Stimulated activated naive CD8-positive, alpha-beta T cell treated with anti-CD3 and anti-CD28 coated beads, Interleukin-15, amount 100 ng/mL, for 72 hours (primary cell): ENCODE results near the gene UBE2F.
"Not testable (repeated sequence)": the region's sequence is repeated elsewhere in the genome, so short reads cannot be mapped to it uniquely, and the experiment has no call there.

Experiments used
- ATAC-seq: fragments of 150-1000 bp; cut with Tn5 transposase; 2 replicates; pipeline ENCODE4 v1.10.0; 2021; ENCODE audit warnings: mild to moderate bottlenecking, moderate library complexity
- DNase-seq, 2 donors: peaks; one replicate each; pipeline ENCODE4 v3.0.0; 2021 to 2022
- H3K27ac Mint-ChIP-seq, 2 donors: one replicate each; pipeline ENCODE4 v1.8.0; 2022; ENCODE audit warnings: mild to moderate bottlenecking in 2 of 2, mixed read lengths in 2 of 2, moderate library complexity in 2 of 2
- H3K27me3 Mint-ChIP-seq: one replicate; pipeline ENCODE4 v1.8.0; 2022; ENCODE audit warnings: mixed read lengths
- H3K4me1 Mint-ChIP-seq: one replicate; pipeline ENCODE4 v1.8.0; 2022; ENCODE audit warnings: mild to moderate bottlenecking, mixed read lengths
- H3K4me3 Mint-ChIP-seq, 2 donors: one replicate each; pipeline ENCODE4 v1.8.0; 2022; ENCODE audit warnings: mild to moderate bottlenecking in 2 of 2, mixed read lengths in 2 of 2, moderate library complexity in 1 of 2
- H3K9me3 Mint-ChIP-seq, 2 donors: one replicate each; pipeline ENCODE4 v1.8.0; 2022; ENCODE audit warnings: mixed read lengths in 2 of 2

Gene UBE2F

GRCh38 chr2:237981621-237982020 lies 14.8 kb downstream of the UBE2F start:
- not testable (repeated sequence) for H3K27me3 Mint-ChIP-seq, H3K9me3 Mint-ChIP-seq, DNase-seq, H3K27ac Mint-ChIP-seq, ATAC-seq, H3K4me3 Mint-ChIP-seq
- peaks cover 85% of the 10 kb centered on the region for H3K4me1 Mint-ChIP-seq

- no peak for DNase-seq
- peaks cover 7 to 8% of the 10 kb centered on the region in 2 donors for H3K9me3 Mint-ChIP-seq
- no peak for ATAC-seq
- peak overlapping the region in 1 of 2 donors; percentile 27 for H3K4me3 Mint-ChIP-seq
- peaks cover 83% of the 10 kb centered on the region for H3K4me1 Mint-ChIP-seq
- no peaks in the 10 kb centered on the region for H3K27me3 Mint-ChIP-seq
- H3K27ac Mint-ChIP-seq = peak overlapping the region; percentile 36 to 70
Observed at GRCh38 chr2:237982039-237982725, 15.4 kb downstream of the UBE2F start.

GRCh38 chr2:237983922-237984321 lies 17.1 kb downstream of the UBE2F start:
- DNase-seq (no peak), ATAC-seq (no peak)
- Mint-ChIP-seq H3K4me1 (peaks cover 72% of the 10 kb centered on the region), H3K4me3 (peak overlapping the region in 1 of 2 donors; percentile 15), H3K9me3 (peaks cover 10 to 11% of the 10 kb centered on the region in 2 donors), H3K27ac (peak overlapping the region in 1 of 2 donors; percentile 15), H3K27me3 (no peaks in the 10 kb centered on the region)

- DNase-seq = no peak
- H3K9me3 Mint-ChIP-seq = peaks cover 10 to 11% of the 10 kb centered on the region in 2 donors
- H3K27me3 Mint-ChIP-seq = no peaks in the 10 kb centered on the region
- H3K27ac Mint-ChIP-seq = no peak overlapping the region
- peaks cover 44% of the 10 kb centered on the region for H3K4me1 Mint-ChIP-seq
- H3K4me3 Mint-ChIP-seq = no peak overlapping the region
- ATAC-seq = no peak
Observed at GRCh38 chr2:237987268-237987667, 20.5 kb downstream of the UBE2F start.

- Mint-ChIP-seq H3K27ac (no peak overlapping the region), H3K4me1 (peaks cover 42% of the 10 kb centered on the region), H3K4me3 (no peak overlapping the region), H3K9me3 (no peaks in the 10 kb centered on the region), H3K27me3 (no peaks in the 10 kb centered on the region)
- ATAC-seq (no peak), DNase-seq (no peak)
Observed at GRCh38 chr2:237993701-237994100, 26.9 kb downstream of the UBE2F start.

- H3K9me3 Mint-ChIP-seq = no peaks in the 10 kb centered on the region
- no peaks in the 10 kb centered on the region for H3K27me3 Mint-ChIP-seq
- no peak overlapping the region for H3K4me3 Mint-ChIP-seq
- DNase-seq = no peak
- ATAC-seq = no peak
- peaks cover 50% of the 10 kb centered on the region for H3K4me1 Mint-ChIP-seq
- H3K27ac Mint-ChIP-seq = no peak overlapping the region
Observed at GRCh38 chr2:237995036-237995435, 28.2 kb downstream of the UBE2F start.

- Mint-ChIP-seq H3K9me3 (no peaks in the 10 kb centered on the region), H3K4me3 (peak overlapping the region in 1 of 2 donors; percentile 2), H3K27me3 (no peaks in the 10 kb centered on the region), H3K27ac (peak overlapping the region in 1 of 2 donors; percentile 65), H3K4me1 (peaks cover 58% of the 10 kb centered on the region)
- ATAC-seq (no peak), DNase-seq (no peak)
Observed at GRCh38 chr2:237996021-237996593, 29.3 kb downstream of the UBE2F start.

- Mint-ChIP-seq H3K27me3 (no peaks in the 10 kb centered on the region), H3K4me3 (peak overlapping the region; percentile 62 to 66), H3K27ac (peak overlapping the region; percentile 94 to 96), H3K4me1 (peaks cover 65% of the 10 kb centered on the region), H3K9me3 (no peaks in the 10 kb centered on the region)
- DNase-seq (no peak), ATAC-seq (no peak)
Observed at GRCh38 chr2:237997521-237997920, 30.7 kb downstream of the UBE2F start.

GRCh38 chr2:237998530-237998929 lies 31.7 kb downstream of the UBE2F start:
- Mint-ChIP-seq H3K4me1 (peaks cover 75% of the 10 kb centered on the region), H3K9me3 (no peaks in the 10 kb centered on the region), H3K27me3 (no peaks in the 10 kb centered on the region), H3K4me3 (peak overlapping the region; percentile 69 to 78), H3K27ac (peak overlapping the region; percentile 95 to 98)
- peak; percentile 99 for ATAC-seq
- peak; percentile 40 to 67 for DNase-seq

- Mint-ChIP-seq H3K27ac (peak overlapping the region; percentile 93 to 94), H3K4me1 (peaks cover 84% of the 10 kb centered on the region), H3K4me3 (peak overlapping the region; percentile 49 to 74), H3K27me3 (no peaks in the 10 kb centered on the region), H3K9me3 (no peaks in the 10 kb centered on the region)
- ATAC-seq (peak; percentile 81), DNase-seq (peak; percentile 28 to 49)
Observed at GRCh38 chr2:238003234-238004031, 36.6 kb downstream of the UBE2F start.

- ATAC-seq (peak; percentile 88), DNase-seq (no peak)
- Mint-ChIP-seq H3K4me3 (peak overlapping the region; percentile 49 to 74), H3K9me3 (no peaks in the 10 kb centered on the region), H3K4me1 (peaks cover 84% of the 10 kb centered on the region), H3K27me3 (no peaks in the 10 kb centered on the region), H3K27ac (peak overlapping the region; percentile 93 to 94)
Observed at GRCh38 chr2:238004077-238004830, 37.4 kb downstream of the UBE2F start.

- no peak for DNase-seq
- peaks cover 82% of the 10 kb centered on the region for H3K4me1 Mint-ChIP-seq
- H3K9me3 Mint-ChIP-seq = no peaks in the 10 kb centered on the region
- no peaks in the 10 kb centered on the region for H3K27me3 Mint-ChIP-seq
- peak overlapping the region in 1 of 2 donors; percentile 34 for H3K27ac Mint-ChIP-seq
- H3K4me3 Mint-ChIP-seq = peak overlapping the region in 1 of 2 donors; percentile 27
- ATAC-seq = no peak
Observed at GRCh38 chr2:238005528-238005927, 38.7 kb downstream of the UBE2F start.

- H3K27ac Mint-ChIP-seq = peak overlapping the region in 1 of 2 donors; percentile 29
- no peak for DNase-seq
- H3K4me1 Mint-ChIP-seq = peaks cover 88% of the 10 kb centered on the region
- no peaks in the 10 kb centered on the region for H3K27me3 Mint-ChIP-seq
- no peak overlapping the region for H3K4me3 Mint-ChIP-seq
- H3K9me3 Mint-ChIP-seq = no peaks in the 10 kb centered on the region
- no peak for ATAC-seq
Observed at GRCh38 chr2:238006510-238006909, 39.7 kb downstream of the UBE2F start.

GRCh38 chr2:238007924-238008323 lies 41.1 kb downstream of the UBE2F start:
- ATAC-seq (no peak), DNase-seq (no peak)
- Mint-ChIP-seq H3K4me1 (peaks cover 77% of the 10 kb centered on the region), H3K27ac (no peak overlapping the region), H3K4me3 (no peak overlapping the region), H3K9me3 (no peaks in the 10 kb centered on the region), H3K27me3 (no peaks in the 10 kb centered on the region)

- Mint-ChIP-seq H3K9me3 (no peaks in the 10 kb centered on the region), H3K27me3 (no peaks in the 10 kb centered on the region), H3K4me1 (peaks cover 69% of the 10 kb centered on the region), H3K4me3 (peak overlapping the region; percentile 49 to 76), H3K27ac (peak overlapping the region in 1 of 2 donors; percentile 1)
- no peak for DNase-seq
- ATAC-seq = peak; percentile 70
Observed at GRCh38 chr2:238009563-238009962, 42.7 kb downstream of the UBE2F start.
